Panc1 (cell line): ENCODE data around the gene SLC12A8.

ENCODE experiments used
- SIN3A ChIP-seq: IDR thresholded peaks from 2 replicates; pipeline ENCODE4 v1.6.1; 2012; ENCODE audit warnings: low read depth, mild to moderate bottlenecking, low read length, moderate library complexity, borderline replicate concordance; ENCODE audit not compliant: insufficient read depth
- TF ChIP-seq, protein P1 (sequence below): fragments of 450-650 bp; IDR thresholded peaks from 2 replicates; pipeline ENCODE4 v1.5.1; 2017; ENCODE audit warnings: mild to moderate bottlenecking

DNA sequence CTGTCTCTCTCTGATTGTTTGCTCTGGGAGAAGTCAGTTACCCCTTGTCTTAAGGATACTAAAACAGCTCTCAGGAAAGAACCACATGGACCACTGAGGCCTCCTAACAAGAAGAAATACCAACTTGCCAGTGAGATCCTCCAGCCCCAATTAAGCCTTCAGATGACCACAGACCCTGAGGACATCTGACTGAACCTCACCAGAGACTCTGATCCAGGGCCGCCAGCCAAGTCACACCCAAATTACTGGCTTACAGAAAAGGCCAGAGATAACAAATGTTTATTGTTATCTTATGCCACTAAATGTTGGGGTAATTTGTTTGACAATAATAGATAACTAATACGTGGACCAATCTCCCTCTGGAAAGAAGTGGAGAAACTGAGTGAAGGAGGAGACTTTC lies 40.2 kb downstream of the SLC12A8 start:
- TF ChIP-seq, protein P1, sequence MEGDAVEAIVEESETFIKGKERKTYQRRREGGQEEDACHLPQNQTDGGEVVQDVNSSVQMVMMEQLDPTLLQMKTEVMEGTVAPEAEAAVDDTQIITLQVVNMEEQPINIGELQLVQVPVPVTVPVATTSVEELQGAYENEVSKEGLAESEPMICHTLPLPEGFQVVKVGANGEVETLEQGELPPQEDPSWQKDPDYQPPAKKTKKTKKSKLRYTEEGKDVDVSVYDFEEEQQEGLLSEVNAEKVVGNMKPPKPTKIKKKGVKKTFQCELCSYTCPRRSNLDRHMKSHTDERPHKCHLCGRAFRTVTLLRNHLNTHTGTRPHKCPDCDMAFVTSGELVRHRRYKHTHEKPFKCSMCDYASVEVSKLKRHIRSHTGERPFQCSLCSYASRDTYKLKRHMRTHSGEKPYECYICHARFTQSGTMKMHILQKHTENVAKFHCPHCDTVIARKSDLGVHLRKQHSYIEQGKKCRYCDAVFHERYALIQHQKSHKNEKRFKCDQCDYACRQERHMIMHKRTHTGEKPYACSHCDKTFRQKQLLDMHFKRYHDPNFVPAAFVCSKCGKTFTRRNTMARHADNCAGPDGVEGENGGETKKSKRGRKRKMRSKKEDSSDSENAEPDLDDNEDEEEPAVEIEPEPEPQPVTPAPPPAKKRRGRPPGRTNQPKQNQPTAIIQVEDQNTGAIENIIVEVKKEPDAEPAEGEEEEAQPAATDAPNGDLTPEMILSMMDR = no peak
- no peak for TF ChIP-seq SIN3A
